H4 (cell line): Measurements from ENCODE around the gene CFI. TPM values are rescaled to one million over a fixed set of nuclear protein-coding genes. Genes with fewer than 3 reads are reported as not detected.
"Not testable (repeated sequence)": the region's sequence is repeated elsewhere in the genome, so short reads cannot be mapped to it uniquely, and the experiment has no call there.

Experiments used
- DNase-seq: peaks from one replicate; pipeline ENCODE4 v3.0.0-alpha.2; 2015; ENCODE audit warnings: low spot score
- total RNA-seq: library from RNA; depleted of rRNA; stranded (reverse); fragments of >200 nt; shearing (Covaris generic); gene quantifications from 2 replicates; pipeline ENCODE4 v1.2.3, GENCODE V29; 2014

CFI gene
- total RNA-seq, 1 experiment from 2014 or later, result 206 TPM

DNA sequence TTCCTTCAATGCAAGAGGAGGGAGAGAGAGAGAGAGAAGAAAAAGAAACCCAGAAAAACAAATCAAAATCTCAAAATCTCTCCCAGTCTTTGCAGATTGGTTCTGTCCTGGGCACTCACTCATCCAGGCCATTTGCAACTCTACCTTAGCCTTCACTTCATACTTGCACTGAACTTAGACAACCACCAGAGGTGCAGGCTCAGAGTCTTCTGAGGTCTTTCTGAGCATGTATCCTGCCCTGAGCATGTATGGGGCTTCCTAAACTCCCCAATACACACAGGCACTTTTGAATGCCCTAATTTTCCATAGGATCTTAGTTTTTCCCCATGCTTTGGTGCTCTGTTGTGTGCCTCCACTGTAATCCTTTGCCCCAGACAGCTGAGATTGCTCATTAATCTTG is 2.9 kb downstream of the CFI start:
- DNase-seq, result no peak

DNA sequence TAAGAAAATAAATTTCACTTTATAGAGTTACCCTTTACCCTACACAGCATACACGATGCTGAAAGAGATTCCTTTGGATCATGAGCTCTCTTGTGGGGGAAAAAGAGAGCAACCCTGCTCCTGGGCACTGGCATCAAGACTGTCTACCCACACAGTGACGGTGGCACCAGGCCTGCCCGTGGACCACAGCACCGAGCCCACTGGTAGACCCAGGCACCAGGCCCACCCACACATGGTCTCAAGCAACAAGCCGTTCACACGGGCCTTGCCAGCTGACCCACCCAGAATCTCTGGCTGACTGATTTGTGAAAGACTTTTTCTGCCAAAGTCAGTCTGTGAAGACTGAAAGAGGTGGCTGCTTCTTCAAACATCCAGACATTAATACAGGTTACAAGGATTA is 6.7 kb downstream of the CFI start:
- no peak for DNase-seq

- DNase-seq, result no peak
Observed at GRCh38 chr4:109787807-109788206, 14.0 kb downstream of the CFI start.

DNA sequence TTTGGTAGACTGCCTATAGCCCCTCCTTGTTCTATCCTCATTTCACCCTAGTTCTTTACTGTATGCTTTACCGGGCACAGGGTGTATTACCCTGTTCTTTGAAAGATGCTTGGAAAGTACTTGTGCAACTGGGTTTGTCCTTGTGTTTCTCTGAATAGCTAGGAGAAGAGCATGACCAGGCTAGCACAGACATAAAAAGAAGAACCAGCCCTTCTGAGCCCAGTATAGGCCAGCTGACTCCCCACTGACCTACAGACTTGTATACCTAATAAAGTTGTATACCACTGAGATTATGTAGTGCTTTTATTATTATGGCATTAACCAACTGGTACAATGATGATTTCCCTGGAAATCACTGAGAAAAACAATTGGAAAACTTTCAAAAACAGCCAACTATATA is 15.0 kb downstream of the CFI start:
- no peak for DNase-seq

DNA sequence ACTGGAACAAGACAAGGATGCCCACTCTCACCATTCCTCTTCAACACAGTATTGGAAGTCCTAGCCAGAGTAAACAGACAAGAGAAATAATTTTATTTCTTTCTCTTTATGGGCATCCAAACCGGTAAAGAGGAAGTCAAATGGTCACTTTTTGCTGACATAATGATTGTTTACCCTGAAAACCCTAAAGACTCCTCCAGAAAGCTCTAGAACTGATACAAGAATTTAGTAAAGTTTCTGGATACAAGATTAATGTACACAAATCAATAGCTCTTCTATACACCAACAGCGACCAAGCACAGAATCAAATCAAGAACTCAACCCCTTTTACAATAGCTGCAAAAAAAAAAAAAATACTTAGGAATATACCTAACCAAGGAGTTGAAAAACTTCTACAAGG is 19.7 kb downstream of the CFI start:
- DNase-seq, result not testable (repeated sequence)

DNA sequence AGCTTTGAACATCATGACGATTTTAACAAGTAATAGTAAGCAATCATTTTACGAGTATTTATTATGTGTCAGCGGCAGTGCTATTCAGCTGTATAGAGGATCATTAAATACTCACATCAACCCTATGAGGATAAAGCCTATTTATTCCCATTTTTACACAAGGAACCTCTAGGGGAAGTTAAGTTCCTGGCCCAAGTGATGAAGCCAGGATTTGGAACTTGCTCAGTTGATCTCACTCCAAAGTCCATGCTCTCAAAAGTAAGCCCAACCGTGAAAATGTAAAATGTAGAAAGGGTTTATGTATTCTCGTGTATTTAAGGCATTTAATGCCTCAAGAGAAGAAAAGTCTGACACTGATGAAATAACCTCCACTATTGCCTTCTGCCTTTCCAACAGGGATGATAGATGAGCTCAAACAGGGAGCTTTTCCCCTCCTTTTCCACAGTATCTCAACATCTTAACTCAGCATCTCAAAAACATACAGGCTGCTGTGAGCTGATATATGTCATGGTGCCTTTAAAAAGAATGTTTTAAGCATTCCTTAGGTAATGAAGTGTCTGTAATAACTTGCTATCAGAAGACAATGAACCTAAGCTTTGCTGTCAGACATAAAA is 36.9 kb downstream of the CFI start:
- DNase-seq, result no peak

- no peak for DNase-seq
Observed at GRCh38 chr4:109764376-109764775, 37.4 kb downstream of the CFI start.

- DNase-seq, result no peak
Observed at GRCh38 chr4:109760682-109761081, 41.1 kb downstream of the CFI start.

GRCh38 chr4:109755656-109756055 is 46.1 kb downstream of the CFI start:
- no peak for DNase-seq

DNA sequence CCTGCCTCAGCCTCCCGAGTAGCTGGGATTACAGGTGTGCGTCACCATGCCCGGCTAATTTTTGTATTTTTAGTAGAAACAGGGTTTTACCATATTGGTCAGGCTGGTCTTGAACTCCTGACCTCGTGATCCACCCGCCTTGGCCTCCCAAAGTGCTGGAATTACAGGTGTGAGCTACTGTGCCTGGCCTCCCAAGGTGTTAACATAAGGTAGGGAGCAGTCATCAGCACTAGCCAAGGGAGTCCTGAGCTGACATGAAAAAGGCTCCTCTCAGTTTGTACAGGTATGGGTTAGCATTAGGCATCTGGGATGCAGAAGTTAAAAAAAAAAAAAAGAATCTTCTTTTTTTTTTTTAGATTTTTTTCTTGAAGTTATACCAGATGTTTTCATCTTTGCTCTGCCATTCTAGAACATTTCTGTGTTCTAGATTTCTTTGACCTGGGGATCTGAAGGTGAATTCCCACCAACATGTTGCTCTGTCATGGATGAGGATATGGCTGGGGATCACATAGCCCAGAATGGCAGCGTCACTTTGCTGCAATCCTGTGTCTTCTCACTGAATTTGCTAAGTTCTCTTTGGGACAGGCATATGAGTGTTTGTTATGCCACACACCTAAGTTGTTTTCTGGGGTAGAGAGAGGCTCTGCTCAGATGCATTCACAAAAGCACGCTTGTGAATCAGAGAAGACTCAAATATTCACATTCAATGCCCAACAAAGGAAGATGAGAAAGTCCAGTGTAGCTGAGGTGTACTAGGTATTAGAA is 47.5 kb downstream of the CFI start:
- DNase-seq, result no peak

DNA sequence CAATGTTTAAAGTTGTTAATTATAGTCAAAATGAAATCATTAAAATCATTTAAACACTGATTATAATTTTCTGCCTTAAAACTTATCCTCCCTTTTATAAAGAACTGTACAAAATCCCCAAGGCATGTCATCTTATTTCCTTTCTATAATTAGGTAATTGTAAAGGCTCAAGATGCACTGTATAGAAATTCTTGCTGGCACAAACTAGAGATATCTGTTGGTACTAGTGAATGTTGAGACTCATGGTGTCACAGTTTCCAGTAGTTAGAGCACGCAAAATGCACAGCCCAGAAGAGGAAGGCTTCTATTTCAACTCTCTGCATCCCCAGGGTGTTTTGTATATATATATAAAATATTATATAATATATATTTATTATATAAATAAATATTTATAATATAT is 49.3 kb downstream of the CFI start:
- DNase-seq, result no peak

DNA sequence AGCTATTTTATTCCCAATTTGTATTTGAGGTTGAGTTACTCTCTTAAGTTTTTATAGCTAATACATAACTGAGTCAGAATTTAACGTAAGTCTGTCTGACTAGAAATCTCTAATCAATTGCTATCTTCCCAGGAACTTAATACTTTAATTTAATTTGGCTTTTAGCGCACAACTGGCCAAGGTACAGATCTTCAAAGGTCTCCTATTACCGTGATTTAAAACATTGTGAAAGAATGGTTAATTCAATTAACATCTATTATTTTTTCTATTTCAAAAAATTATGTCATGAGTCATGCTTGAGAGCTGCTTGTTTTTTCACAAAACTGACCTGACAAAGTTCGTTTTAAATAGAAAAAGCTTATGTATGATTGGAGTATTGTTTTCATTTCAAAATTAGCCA is 49.9 kb downstream of the CFI start:
- no peak for DNase-seq

DNA sequence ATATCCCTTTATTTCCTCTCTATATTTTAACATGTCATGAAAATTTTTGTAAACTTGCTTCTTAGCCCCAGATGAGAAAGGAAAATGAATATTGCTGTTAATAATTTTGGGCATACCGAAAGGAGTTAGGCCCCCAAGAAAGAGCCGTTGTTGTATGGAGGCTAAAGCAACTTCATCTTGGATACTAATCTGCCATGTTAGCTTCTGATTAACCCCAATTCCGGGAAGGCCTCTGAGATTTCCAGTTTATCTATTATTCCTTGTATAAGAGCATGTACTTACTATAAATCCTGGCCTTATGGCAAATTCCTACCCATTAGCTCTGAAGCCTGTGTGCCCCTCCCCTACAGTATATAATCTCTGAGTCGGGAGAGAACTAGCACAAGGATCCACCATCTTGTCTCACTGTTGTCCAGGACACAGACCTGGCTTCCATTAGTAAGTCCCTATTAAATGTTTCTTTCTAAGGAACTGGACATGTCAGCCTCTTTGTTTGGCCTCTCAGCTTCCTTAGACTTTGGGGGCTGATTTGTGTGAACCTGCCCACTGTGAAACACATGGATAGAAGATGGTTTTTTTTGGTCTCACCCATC is 51.1 kb downstream of the CFI start:
- no peak for DNase-seq

DNA sequence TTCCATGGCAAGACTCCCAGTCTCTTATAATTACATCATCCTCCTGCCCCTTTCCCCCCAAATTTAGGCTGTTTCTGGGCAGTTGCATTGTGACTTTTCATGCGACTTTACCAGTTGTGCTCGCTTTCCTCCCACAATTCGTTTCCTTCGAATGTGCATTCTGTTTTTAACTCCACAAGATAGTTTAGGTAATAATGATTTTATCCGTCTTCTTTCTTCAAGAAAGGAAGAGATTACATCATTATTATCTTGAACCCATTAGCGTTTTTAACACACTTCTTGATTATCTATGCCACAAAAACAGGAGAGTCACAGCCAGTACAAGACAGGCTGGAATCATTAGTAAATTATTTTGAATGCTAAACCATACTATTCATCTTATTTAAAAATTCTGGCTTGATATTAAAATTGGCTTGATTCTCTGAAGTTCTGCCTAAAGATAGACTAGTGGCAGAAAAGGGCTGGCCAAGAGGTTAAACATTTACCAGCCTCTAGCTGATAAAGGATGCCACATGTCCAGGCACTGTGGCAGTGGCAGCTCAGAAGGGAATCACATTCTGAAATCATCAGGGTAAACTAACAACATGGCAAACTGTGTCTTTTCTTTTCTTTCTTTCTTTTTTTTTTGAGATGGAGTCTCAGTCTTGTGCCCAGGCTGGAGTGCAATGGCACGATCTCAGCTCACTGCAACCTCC is 52.3 kb downstream of the CFI start:
- DNase-seq, result no peak

DNA sequence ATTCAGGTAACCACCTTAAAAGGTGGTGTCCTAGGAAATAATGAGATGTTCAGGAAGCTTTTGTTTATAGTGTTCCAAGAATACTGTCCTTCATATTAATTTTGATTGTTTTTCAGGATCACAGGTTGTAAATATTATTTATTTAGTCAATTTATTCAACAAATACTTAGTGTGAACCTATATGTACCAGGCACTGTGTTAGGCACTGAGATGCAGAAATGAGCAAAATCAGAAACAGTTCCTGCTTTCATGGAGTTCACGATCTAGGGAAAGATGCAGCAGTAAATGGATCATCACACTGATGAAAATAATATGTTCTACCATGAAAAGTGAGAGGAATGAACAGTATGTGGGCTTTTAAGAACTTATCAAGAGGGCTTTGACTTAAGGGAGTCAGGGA is 53.7 kb downstream of the CFI start:
- no peak for DNase-seq

DNA sequence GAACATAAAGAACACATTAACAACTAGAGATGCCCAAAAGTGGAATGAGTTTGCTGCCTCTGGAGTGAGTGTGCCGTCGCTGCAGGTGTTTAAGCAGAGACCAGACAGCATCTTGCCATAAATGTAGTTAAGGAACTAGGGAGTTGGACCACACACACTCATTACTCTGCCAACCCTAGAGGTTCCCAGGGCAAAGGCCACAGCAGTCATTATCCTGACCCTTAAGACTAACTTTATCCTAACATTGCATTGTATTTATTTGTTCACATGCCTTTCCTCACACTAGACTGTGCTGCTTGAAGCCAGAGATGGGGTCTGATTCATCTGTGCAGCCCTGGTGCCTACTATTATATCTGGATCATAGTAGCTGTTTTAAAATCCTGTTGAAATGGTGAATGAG is 55.1 kb downstream of the CFI start:
- DNase-seq, result no peak

DNA sequence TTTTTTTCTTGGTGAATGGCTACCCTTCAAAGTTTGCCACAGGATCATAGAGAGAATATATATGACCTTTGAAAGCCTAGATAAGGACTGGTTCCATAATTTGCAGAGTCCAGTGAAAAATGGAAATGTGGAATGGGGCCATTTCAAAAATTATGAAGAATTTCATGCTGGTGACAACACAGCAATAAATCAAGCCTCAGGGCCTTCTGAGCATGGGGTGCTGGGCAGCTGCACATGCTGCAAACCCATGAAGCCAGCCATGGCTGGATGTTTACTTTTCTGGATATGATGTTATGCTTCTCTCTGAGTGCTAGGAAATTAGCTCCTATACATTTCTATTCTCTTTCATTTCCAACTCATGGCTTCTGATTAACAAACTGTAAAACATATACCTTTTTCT is 56.0 kb downstream of the CFI start:
- DNase-seq, result no peak

DNA sequence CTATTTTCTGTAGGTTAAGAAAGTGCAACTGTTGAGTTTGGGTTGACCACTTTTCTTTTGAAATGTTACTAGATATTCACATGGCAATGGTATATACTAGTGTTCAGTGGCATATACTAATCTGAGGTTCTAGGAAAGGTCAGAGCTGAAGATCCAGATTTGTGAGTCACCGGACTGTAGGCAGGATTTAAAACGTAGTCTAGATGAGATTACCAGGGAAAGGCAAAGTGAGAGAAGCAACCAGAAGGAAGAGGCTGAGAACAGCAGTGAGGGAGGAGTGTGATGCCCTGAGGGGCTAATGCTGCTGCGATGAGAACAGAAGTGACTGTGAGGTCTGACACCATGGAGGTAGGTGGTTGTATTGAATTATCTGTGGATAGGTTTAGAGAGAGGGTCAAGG is 62.3 kb downstream of the CFI start:
- no peak for DNase-seq

DNA sequence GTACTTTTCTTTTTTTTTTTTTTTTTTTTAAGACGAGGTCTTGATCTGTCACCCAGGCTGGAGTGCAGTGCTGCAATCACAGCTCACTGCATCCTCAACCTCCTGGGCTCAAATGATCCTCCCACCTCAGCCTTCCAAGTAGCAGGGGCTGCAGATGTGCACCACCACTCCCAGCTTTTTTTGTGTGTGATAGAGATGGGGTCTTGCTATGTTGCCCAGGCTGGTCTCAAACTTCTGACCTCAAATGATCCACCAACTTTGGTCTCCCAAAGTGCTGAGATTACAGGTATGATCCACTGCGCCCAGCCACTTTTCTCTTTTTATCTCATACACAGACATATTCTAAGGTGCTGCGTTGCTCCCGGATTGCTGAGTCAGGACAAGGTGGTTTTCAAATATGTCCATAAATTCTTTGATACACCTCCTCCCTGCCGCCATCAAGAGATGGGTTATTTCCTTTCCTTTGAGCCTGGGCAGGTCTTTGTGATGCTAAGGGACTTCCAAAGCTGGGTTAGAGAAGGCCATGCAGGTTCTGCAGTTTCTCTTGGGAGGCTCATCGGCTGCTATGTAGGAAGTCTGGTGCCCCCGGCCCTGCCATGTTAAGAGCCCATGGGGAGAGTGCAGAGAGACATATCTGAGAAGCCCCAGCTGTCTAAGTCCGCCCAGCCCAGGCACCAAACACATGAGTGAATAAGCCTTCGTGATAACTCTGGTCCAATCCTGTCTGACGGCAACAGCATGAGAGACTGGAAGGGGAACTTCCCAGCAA is 63.5 kb downstream of the CFI start:
- DNase-seq, result no peak

DNA sequence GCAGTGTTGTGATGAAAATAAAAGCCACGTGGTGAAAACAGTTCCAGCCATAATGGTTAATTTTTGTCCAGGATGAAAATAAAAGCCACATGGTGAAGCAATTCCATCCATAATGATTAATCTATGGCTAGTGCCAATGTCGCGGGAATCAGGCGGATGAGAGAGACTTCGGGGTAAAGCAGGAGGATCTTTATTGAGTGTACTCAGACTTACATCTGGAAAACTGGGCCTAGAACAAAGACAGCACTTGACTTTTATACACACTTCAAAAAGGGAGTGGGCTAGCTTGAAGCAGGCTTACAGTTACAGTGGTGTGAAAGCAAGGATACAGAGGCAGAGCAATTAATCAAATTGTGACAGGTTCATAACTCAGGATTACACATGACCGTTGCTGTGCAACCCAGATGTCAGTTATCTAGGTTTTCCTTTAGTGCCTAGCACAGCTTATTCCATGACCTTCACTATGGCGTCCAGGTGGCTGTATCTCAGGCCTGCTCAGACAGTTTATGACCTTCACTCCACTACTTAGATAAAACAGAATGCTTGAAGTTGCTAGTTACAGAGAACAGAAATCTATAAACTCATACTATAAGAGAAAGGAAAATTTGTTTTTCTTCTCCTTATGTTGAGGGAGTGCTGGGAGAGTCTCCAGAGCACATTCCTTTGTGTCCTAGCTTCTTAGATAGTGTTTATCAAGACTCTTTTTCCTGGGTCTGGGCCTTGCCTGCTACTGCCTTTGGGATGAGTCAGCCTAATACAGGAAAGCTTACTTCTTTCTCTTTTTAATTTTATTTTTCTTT is 66.0 kb downstream of the CFI start:
- no peak for DNase-seq

DNA sequence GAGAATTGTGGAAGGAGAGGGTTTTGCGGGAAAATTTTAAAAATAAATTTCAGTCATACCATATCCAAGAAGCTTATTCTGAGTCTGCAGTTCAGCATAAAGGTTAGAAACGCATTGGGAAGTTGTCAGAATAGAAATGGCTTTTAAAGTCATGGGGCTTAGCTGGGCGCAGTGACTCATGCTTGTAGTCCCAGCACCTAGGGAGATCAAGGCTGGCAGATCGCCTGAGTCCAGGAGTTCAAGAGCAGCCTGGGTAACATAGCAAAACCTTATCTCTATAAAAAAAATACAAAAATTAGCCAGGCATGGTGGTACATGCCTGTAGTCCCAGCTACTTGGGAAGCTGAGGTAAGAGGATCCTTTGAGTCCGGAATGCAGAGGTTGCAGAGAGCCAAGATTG is 68.1 kb downstream of the CFI start:
- DNase-seq, result no peak
